DND-41 (cell line): ENCODE results near the gene IGSF6.

Experiments used
- ATAC-seq: fragments of 200-7000 bp; cut with Tn5 transposase; 3 replicates; pipeline ENCODE4 v1.9.1; 2021; ENCODE audit warnings: low read depth; ENCODE audit not compliant: insufficient read depth
- DNase-seq: peaks from one replicate; pipeline ENCODE4 v3.0.0-alpha.2; 2020
- H2AFZ ChIP-seq: 2 replicates; pipeline ENCODE4 v1.6.0; 2012; ENCODE audit warnings: low read depth, low read length
- H3K27ac ChIP-seq: 2 replicates; pipeline ENCODE4 v1.5.1; 2012; ENCODE audit warnings: low read length, inconsistent platforms
- H3K27me3 ChIP-seq: fragments of 200-600 bp; sonication (generic); 2 replicates; pipeline ENCODE4 v1.6.0; 2012; ENCODE audit warnings: low read length, mild to moderate bottlenecking, inconsistent platforms; ENCODE audit not compliant: insufficient read depth, poor library complexity
- H3K36me3 ChIP-seq: 2 replicates; pipeline ENCODE4 v1.5.1; 2012; ENCODE audit warnings: low read length, inconsistent platforms; ENCODE audit not compliant: insufficient read depth
- H3K4me1 ChIP-seq: 2 replicates; pipeline ENCODE4 v1.5.1; 2012; ENCODE audit warnings: mild to moderate bottlenecking, low read length; ENCODE audit not compliant: insufficient read depth
- H3K4me2 ChIP-seq: 2 replicates; pipeline ENCODE4 v1.6.0; 2012; ENCODE audit warnings: mild to moderate bottlenecking, moderate library complexity, low read length, inconsistent platforms; ENCODE audit not compliant: insufficient read depth
- H3K4me3 ChIP-seq, 2 experiments: fragments of 200-600 bp in 1 of 2; shearing (Covaris generic) in 1 of 2; 2 replicates each; pipeline ENCODE4 v1.5.1; 2012 to 2016; ENCODE audit warnings: inconsistent platforms in 2 of 2, low read length in 2 of 2, mild to moderate bottlenecking in 2 of 2, low read depth in 1 of 2, moderate library complexity in 1 of 2
- H3K79me2 ChIP-seq: 2 replicates; pipeline ENCODE4 v1.6.0; 2012; ENCODE audit warnings: low read length, inconsistent platforms; ENCODE audit not compliant: insufficient read depth
- H3K9ac ChIP-seq: 2 replicates; pipeline ENCODE4 v1.6.0; 2012; ENCODE audit warnings: low read depth, mild to moderate bottlenecking, inconsistent platforms, low read length, moderate library complexity
- H3K9me3 ChIP-seq: 2 replicates; pipeline ENCODE4 v1.5.1; 2012; ENCODE audit warnings: low read length, moderate library complexity, mild to moderate bottlenecking, inconsistent platforms; ENCODE audit not compliant: insufficient read depth, severe bottlenecking
- H4K20me1 ChIP-seq: 2 replicates; pipeline ENCODE4 v1.6.0; 2012; ENCODE audit warnings: low read length; ENCODE audit not compliant: insufficient read depth
- EZH2 ChIP-seq: IDR thresholded peaks from 3 replicates; pipeline ENCODE4 v1.6.1; 2012; ENCODE audit warnings: borderline replicate concordance, low read depth, mild to moderate bottlenecking, moderate library complexity, low read length, inconsistent platforms; ENCODE audit not compliant: severe bottlenecking
- TF ChIP-seq, protein P1 (sequence below): IDR thresholded peaks from 2 replicates; pipeline ENCODE4 v1.5.1; 2012; ENCODE audit warnings: borderline replicate concordance, low read length, moderate library complexity, mild to moderate bottlenecking; ENCODE audit not compliant: poor library complexity, severe bottlenecking; ENCODE audit errors: extremely low read depth

IGSF6 gene

DNA sequence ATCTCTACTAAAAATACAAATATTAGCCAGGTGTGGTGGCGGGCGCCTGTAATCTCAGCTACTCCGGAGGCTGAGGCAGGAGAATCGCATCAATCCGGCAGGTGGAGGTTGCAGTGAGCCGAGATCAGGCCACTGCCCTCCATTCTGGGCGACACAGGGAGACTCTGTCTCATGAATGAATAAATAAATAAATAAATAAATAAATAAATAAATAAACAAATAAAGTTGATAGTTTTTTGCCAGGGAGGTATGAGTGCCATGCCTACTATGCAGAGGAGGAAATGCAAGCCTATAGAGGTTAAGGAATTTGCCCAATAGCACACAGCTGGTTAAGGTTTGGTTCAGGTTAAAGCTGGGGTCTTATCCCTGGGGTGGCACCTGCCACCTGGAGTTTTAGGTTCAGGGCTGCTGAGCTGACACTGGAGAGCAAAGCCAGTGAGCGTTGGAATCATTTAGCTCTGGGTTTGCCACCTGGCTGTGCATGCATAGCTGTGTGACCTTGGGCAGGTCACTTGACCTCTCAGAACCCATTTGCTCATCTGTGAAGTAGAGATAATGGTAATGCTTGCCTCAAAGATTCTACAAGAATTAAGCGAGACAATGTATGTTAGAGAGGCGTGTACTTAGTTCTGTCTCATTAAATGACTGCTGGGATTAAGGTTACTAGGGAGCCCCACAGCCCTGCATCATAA lies 12.5 kb upstream of the IGSF6 start:
- no peak overlapping the region for H3K4me2 ChIP-seq
- TF ChIP-seq EZH2, result no peak
- TF ChIP-seq, protein P1, sequence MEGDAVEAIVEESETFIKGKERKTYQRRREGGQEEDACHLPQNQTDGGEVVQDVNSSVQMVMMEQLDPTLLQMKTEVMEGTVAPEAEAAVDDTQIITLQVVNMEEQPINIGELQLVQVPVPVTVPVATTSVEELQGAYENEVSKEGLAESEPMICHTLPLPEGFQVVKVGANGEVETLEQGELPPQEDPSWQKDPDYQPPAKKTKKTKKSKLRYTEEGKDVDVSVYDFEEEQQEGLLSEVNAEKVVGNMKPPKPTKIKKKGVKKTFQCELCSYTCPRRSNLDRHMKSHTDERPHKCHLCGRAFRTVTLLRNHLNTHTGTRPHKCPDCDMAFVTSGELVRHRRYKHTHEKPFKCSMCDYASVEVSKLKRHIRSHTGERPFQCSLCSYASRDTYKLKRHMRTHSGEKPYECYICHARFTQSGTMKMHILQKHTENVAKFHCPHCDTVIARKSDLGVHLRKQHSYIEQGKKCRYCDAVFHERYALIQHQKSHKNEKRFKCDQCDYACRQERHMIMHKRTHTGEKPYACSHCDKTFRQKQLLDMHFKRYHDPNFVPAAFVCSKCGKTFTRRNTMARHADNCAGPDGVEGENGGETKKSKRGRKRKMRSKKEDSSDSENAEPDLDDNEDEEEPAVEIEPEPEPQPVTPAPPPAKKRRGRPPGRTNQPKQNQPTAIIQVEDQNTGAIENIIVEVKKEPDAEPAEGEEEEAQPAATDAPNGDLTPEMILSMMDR, result no peak
- no peak overlapping the region for H3K9ac ChIP-seq
- H3K4me3 ChIP-seq, result no peak overlapping the region
- H3K79me2 ChIP-seq, result no peaks in the 10 kb centered on the region
- DNase-seq, result no peak
- H3K27me3 ChIP-seq, result no peaks in the 10 kb centered on the region
- H3K9me3 ChIP-seq, result no peaks in the 10 kb centered on the region
- H3K36me3 ChIP-seq, result no peaks in the 10 kb centered on the region
- no peak overlapping the region for H2AFZ ChIP-seq
- ATAC-seq, result no peak
- no peak overlapping the region for H3K27ac ChIP-seq
- H4K20me1 ChIP-seq, result no peaks in the 10 kb centered on the region
- H3K4me1 ChIP-seq, result peaks cover 12% of the 10 kb centered on the region

DNA sequence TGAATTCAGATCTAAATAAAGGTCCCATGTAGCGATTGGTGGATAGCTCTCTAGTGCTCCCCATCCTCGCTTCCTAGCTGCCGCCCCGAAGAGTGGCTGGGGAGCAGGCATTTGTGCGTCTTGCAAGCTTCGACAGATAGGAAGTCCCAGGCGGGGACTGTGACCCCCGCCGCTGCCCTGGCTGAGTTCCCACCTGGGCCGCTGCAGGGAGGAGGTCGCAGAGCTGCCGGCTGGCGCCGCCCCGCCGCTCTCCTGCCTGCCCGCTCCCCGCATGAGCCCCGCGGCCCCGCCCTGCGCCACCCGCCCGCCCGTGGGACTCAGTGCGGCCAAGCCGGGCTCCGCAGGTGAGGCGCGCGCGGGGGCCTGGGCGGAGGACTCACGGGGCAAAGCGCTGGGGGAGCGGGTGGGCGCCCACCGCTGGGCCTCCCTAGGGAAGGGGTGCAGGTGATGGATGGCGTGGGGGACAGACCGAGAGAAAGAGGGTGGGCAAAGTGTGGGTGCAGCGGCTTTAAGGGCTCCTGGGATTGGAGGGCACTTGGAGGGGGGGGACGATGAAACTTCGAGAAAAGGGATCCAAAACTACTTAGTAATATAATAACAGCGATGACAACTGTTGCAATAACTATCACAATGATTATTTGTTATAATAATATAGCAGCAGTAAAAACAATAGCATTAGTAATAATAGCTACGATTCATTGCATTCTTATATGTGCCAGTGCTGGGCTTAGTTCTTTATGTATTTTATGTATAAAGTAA lies 11.7 kb upstream of the IGSF6 start, which contains the start of gene OTOA:
Gene OTOA (plus strand): TSS at position 80 of the 759 bp plus-strand sequence. CDS start 14,547 bp downstream, outside the sequence.
- peaks cover 12% of the 10 kb centered on the region for H3K4me1 ChIP-seq
- no peaks in the 10 kb centered on the region for H4K20me1 ChIP-seq
- no peak within 1 kb of the TSS for H3K27ac ChIP-seq
- TF ChIP-seq EZH2, result no peak
- TF ChIP-seq, protein P1, result no peak
- H3K36me3 ChIP-seq, result no peaks in the 10 kb centered on the region
- H3K27me3 ChIP-seq, result no peaks in the 10 kb centered on the region
- H3K9me3 ChIP-seq, result no peaks in the 10 kb centered on the region
- H3K4me3 ChIP-seq, result no peak within 1 kb of the TSS
- H3K79me2 ChIP-seq, result no peaks in the 10 kb centered on the region
- DNase-seq (no peak), ATAC-seq (no peak)
- no peak within 1 kb of the TSS for H3K9ac ChIP-seq
- no peak within 1 kb of the TSS for H2AFZ ChIP-seq
- H3K4me2 ChIP-seq, result no peak within 1 kb of the TSS

DNA sequence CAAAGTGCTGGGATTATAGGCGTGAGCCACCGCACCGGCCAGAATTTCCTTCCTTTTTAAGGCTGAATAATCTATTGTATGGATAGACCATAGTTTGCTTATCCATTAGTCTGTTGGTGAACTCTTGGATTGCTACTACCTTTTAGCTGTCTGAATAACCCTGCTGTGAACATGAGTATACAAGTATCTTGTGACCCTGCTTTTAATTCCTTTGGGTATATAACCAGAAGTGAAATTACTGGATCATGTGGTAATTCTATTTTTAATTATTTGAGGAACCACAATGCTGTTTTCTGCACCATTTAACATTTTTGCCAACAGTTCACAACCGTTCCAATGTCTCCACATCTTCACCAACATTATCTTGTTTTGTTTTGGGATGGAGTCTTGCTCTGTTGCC lies 6.7 kb upstream of the IGSF6 start:
- peaks cover 20% of the 10 kb centered on the region for H3K4me1 ChIP-seq

More for the DNA sequence above, 6.7 kb upstream of the IGSF6 start:
- Histone ChIP-seq H3K4me3 (no peak overlapping the region), H2AFZ (no peak overlapping the region), H3K36me3 (peaks cover 32% of the 10 kb centered on the region), H3K27ac (no peak overlapping the region), H3K27me3 (no peaks in the 10 kb centered on the region), H4K20me1 (no peaks in the 10 kb centered on the region; the same call in 1 of the 2 replicates), H3K9me3 (no peaks in the 10 kb centered on the region), H3K4me2 (no peak overlapping the region), H3K9ac (no peak overlapping the region), H3K79me2 (no peaks in the 10 kb centered on the region)
- no peak for ATAC-seq
- DNase-seq, result no peak
- TF ChIP-seq, protein P1, result no peak
- no peak for TF ChIP-seq EZH2
